PC-9 (cell line): ENCODE measurements around the gene ACSM5. TPM values are rescaled to one million over a fixed set of nuclear protein-coding genes. Genes with fewer than 3 reads are reported as not detected.

Experiments
- BruUV-seq: library from RNA; stranded (reverse); fragments of 400-500 nt; replicated peaks from 2 replicates; lab custom pipeline; 2021; lab: Mats Ljungman, UMichigan
- CTCF ChIA-PET: fragments of 300-600 bp; sonication (Branson Sonifier 250); formaldehyde crosslinking; loops from one replicate; lab custom pipeline; 2022; ENCODE audit warnings: antibody characterized with exemption; lab: Charles Lee
- POLR2A ChIA-PET: fragments of 300-600 bp; sonication (Branson Sonifier 250); formaldehyde crosslinking; loops from one replicate; lab custom pipeline; 2022; ENCODE audit warnings: antibody characterized with exemption; ENCODE audit not compliant: unreplicated experiment; lab: Charles Lee
- DNase-seq, 2 experiments: peaks; one replicate each; pipeline versions ENCODE4 v3.0.0 to v3.0.0-alpha.2; 2015 to 2022; ENCODE audit warnings: mixed read lengths in 1 of 2
- H2AFZ ChIP-seq: fragments of 200-600 bp; sonication (generic); 2 replicates; pipeline ENCODE4 v1.8.1; 2017; ENCODE audit warnings: antibody characterized with exemption
- H3F3A ChIP-seq: fragments of 200-600 bp; sonication (generic); 2 replicates; pipeline ENCODE4 v1.8.1; 2017; ENCODE audit warnings: antibody characterized with exemption, mild to moderate bottlenecking, low read depth; ENCODE audit not compliant: insufficient read depth
- H3K27ac ChIP-seq: fragments of 200-600 bp; sonication (generic); 2 replicates; pipeline ENCODE4 v1.6.1; 2016; ENCODE audit warnings: mixed run types
- H3K27me3 ChIP-seq: fragments of 200-600 bp; sonication (generic); 2 replicates; pipeline ENCODE4 v1.6.1; 2016; ENCODE audit warnings: low read depth, mixed run types; ENCODE audit not compliant: insufficient read depth
- H3K36me3 ChIP-seq: fragments of 200-600 bp; sonication (generic); 2 replicates; pipeline ENCODE4 v1.6.1; 2016; ENCODE audit warnings: low read depth, mixed run types
- H3K4me1 ChIP-seq: fragments of 200-600 bp; sonication (generic); replicated peaks from 2 replicates; pipeline ENCODE4 v1.6.1; 2016; ENCODE audit warnings: mixed run types; ENCODE audit not compliant: insufficient read depth
- H3K4me2 ChIP-seq: fragments of 200-600 bp; sonication (generic); 2 replicates; pipeline ENCODE4 v1.6.1; 2017; ENCODE audit warnings: mixed run types
- H3K4me3 ChIP-seq: fragments of 200-600 bp; sonication (generic); 2 replicates; pipeline ENCODE4 v1.6.1; 2016; ENCODE audit warnings: mixed run types
- H3K79me2 ChIP-seq: fragments of 200-600 bp; sonication (generic); 2 replicates; pipeline ENCODE4 v1.6.1; 2017; ENCODE audit warnings: low read depth, mixed run types
- H3K9me2 ChIP-seq: fragments of 200-600 bp; sonication (generic); 2 replicates; pipeline ENCODE4 v1.8.1; 2017; ENCODE audit warnings: mild to moderate bottlenecking; ENCODE audit not compliant: insufficient read depth
- H3K9me3 ChIP-seq: fragments of 200-600 bp; sonication (generic); 2 replicates; pipeline ENCODE4 v1.8.1; 2016; ENCODE audit warnings: low read depth; ENCODE audit not compliant: insufficient read depth
- H4K20me1 ChIP-seq: fragments of 200-600 bp; sonication (generic); 2 replicates; pipeline ENCODE4 v1.8.1; 2017; ENCODE audit not compliant: insufficient read depth
- EZH2 ChIP-seq: fragments of 200-600 bp; sonication (generic); IDR thresholded peaks from 2 replicates; pipeline ENCODE4 v1.8.0; 2017; ENCODE audit warnings: antibody characterized with exemption, low read depth
- intact Hi-C: fragments of 100-400 bp; cut with micrococcal nuclease; formaldehyde crosslinking; loops from one replicate; pipeline ENCODE4 v1.10.0; 2022; ENCODE audit not compliant: unreplicated experiment
- total RNA-seq: library from RNA; stranded (reverse); gene quantifications from 2 replicates; pipeline ENCODE4 v1.2.3, GENCODE V29; 2021
- TF ChIP-seq, protein P1 (sequence below): fragments of 200-600 bp; sonication (generic); conservative IDR thresholded peaks from 2 replicates; pipeline ENCODE4 v1.6.1; 2017; ENCODE audit warnings: mixed run types, antibody characterized with exemption, mild to moderate bottlenecking, moderate library complexity

Gene ACSM5
- total RNA-seq, 1 experiment from 2014 or later: not detected

DNA sequence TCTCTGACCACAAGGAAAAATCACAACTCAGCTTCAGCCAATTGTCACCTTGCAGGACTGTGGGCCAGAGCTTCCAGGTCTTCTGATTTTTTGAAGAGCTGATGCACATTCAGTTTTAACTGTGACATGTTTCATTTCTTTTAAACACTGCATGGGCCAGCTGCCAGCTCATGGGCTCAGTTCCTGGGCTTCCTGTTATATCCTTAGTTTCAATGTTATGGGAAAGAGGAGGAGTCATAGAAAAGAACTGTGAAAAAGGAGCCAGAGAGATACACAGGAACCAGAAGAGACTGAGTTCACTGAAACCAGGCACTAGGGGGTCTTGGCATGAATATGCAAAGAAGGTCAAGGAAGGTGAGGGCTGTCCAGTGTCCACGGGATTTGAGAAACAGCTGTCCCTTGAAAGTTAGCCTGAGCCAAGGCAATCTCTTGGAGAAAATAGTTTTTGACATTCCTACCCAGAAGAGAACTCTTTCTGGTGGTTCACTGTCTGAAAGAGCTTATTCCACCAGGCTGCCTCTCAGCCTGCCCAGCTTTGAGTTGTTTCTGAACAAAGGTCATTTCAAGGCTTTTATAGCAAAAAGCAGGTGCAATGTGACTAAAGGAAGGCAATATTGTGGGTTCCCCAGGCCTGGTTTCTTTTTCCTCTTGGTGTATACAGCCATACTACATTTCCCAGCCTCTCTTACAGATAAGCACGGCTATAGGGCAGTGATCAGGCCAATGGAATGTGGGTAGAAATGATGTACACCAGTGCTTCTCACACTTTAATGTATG lies 15.3 kb upstream of the ACSM5 start:
- ChIA-PET POLR2A (no interaction called here), CTCF (no interaction called here)
- no peak for DNase-seq
- TF ChIP-seq, protein P1, sequence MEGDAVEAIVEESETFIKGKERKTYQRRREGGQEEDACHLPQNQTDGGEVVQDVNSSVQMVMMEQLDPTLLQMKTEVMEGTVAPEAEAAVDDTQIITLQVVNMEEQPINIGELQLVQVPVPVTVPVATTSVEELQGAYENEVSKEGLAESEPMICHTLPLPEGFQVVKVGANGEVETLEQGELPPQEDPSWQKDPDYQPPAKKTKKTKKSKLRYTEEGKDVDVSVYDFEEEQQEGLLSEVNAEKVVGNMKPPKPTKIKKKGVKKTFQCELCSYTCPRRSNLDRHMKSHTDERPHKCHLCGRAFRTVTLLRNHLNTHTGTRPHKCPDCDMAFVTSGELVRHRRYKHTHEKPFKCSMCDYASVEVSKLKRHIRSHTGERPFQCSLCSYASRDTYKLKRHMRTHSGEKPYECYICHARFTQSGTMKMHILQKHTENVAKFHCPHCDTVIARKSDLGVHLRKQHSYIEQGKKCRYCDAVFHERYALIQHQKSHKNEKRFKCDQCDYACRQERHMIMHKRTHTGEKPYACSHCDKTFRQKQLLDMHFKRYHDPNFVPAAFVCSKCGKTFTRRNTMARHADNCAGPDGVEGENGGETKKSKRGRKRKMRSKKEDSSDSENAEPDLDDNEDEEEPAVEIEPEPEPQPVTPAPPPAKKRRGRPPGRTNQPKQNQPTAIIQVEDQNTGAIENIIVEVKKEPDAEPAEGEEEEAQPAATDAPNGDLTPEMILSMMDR: no peak
- no peak for TF ChIP-seq EZH2
- H3K4me2 ChIP-seq: no peak overlapping the region
- no peak overlapping the region for H2AFZ ChIP-seq
- no peaks in the 10 kb centered on the region for H3K4me1 ChIP-seq
- H3K36me3 ChIP-seq: no peaks in the 10 kb centered on the region
- no peaks in the 10 kb centered on the region for H3K9me2 ChIP-seq
- no peaks in the 10 kb centered on the region for H3F3A ChIP-seq
- no peaks in the 10 kb centered on the region for H3K9me3 ChIP-seq
- intact Hi-C loops: no loop called here
- no peaks in the 10 kb centered on the region for H3K79me2 ChIP-seq
- H3K4me3 ChIP-seq: no peak overlapping the region
- no TSS peak for BruUV-seq
- no peak overlapping the region for H3K27ac ChIP-seq
- peaks cover 7% of the 10 kb centered on the region; the same call in 1 of the 2 replicates for H3K27me3 ChIP-seq
- H4K20me1 ChIP-seq: no peaks in the 10 kb centered on the region

DNA sequence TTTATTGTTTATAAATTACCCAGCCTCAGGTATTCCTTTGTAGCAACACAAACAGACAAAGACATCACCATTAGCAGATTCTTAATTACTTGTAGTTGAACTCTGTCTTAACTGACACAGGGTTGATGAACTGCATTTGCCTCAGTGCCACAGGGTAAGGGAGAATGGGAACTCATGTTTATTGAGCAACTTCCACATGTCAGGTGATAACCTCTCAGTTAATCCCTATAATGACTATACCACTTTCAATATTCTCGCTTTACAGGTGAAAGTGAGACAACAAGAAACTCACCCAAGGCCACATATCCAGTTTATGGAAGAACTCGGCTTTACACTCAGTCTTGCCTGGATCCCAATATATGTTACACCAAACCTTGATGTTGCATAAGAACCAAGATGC lies 13.4 kb upstream of the ACSM5 start:
- Histone ChIP-seq H3K79me2 (no peaks in the 10 kb centered on the region), H3K4me1 (no peaks in the 10 kb centered on the region), H3K9me2 (no peaks in the 10 kb centered on the region), H3K27me3 (peaks cover 7% of the 10 kb centered on the region; the same call in 1 of the 2 replicates), H4K20me1 (no peaks in the 10 kb centered on the region), H3K27ac (no peak overlapping the region), H2AFZ (no peak overlapping the region), H3K36me3 (no peaks in the 10 kb centered on the region), H3K4me3 (no peak overlapping the region), H3K9me3 (no peaks in the 10 kb centered on the region), H3K4me2 (no peak overlapping the region), H3F3A (no peaks in the 10 kb centered on the region)
- TF ChIP-seq EZH2: no peak
- TF ChIP-seq, protein P1: no peak
- no peak for DNase-seq
- ChIA-PET POLR2A (no interaction called here), CTCF (no interaction called here)
- intact Hi-C loops: no loop called here
- no TSS peak for BruUV-seq

DNA sequence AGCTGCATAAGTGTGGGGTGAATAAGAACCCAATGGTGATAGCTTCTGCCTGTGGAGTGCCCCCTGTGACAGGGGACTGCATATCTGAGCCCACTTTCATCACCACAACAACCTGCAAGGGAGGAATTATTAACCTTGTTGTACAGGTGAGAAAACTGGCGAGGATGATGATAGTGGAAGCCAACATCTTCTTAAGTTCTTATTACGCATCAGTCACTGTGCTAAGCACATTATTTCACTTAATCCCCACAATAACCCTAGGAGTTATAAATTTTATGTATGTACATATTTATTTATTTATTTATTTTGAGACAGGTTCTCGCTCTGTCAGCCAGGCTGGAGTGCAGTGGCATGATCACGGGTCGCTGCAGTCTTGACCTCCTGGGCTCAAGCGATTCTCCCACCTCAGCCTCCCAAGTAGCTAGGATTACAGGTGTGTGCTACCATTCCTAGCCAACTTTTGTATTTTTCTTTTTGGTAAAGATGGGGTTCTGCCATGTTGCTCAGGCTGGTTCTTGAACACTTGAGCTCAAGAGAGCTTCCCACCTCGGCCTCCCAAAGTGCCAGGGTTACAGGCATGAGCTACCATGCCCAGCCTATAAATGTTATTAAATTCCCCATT lies 12.4 kb upstream of the ACSM5 start:
- Histone ChIP-seq H4K20me1 (no peaks in the 10 kb centered on the region), H3K27me3 (peaks cover 14% of the 10 kb centered on the region; the same call in 1 of the 2 replicates), H2AFZ (no peak overlapping the region), H3K4me2 (no peak overlapping the region), H3K9me2 (no peaks in the 10 kb centered on the region), H3K9me3 (no peaks in the 10 kb centered on the region), H3K36me3 (no peaks in the 10 kb centered on the region), H3K4me1 (no peaks in the 10 kb centered on the region), H3F3A (no peaks in the 10 kb centered on the region), H3K4me3 (no peak overlapping the region), H3K27ac (no peak overlapping the region), H3K79me2 (no peaks in the 10 kb centered on the region)
- TF ChIP-seq, protein P1: no peak
- TF ChIP-seq EZH2: no peak
- BruUV-seq: no TSS peak
- CTCF ChIA-PET: no interaction called here
- DNase-seq: no peak
- intact Hi-C loops: no loop called here
- POLR2A ChIA-PET: no interaction called here
